A549 (cell line): ENCODE measurements around the gene IER5L.

Experiments
- CBX8 ChIP-seq: fragments of 200-600 bp; sonication (generic); IDR thresholded peaks from 2 replicates; pipeline ENCODE4 v1.6.1; 2016
- CEBPB ChIP-seq, 2 experiments: fragments of >200 bp in 1 of 2; sonication (Bioruptor Twin) in 1 of 2; formaldehyde crosslinking in 1 of 2; IDR thresholded peaks; 2 replicates each; pipeline ENCODE4 v1.6.1; 2012 to 2016
- CTCF ChIP-seq: fragments of >200 bp; sonication (Bioruptor Twin); formaldehyde crosslinking; IDR thresholded peaks from 3 replicates; pipeline ENCODE4 v1.5.1; 2016
- MAX ChIP-seq: IDR thresholded peaks from 2 replicates; pipeline ENCODE4 v1.6.1; 2012
- NR3C1 ChIP-seq: fragments of >200 bp; sonication (Bioruptor Twin); formaldehyde crosslinking; IDR thresholded peaks from 3 replicates; pipeline ENCODE4 v1.6.1; 2017
- POLR2A ChIP-seq: IDR thresholded peaks from 2 replicates; pipeline ENCODE4 v1.6.1; 2012; ENCODE audit warnings: mild to moderate bottlenecking, low read length
- REST ChIP-seq: fragments of 200-600 bp; sonication (generic); IDR thresholded peaks from 2 replicates; pipeline ENCODE4 v1.6.1; 2016; ENCODE audit warnings: antibody characterized with exemption, mild to moderate bottlenecking, moderate library complexity
- ZC3H11A ChIP-seq: fragments of 450-650 bp; IDR thresholded peaks from 2 replicates; pipeline ENCODE4 v1.6.1; 2014; ENCODE audit warnings: antibody characterized with exemption, mild to moderate bottlenecking

GRCh38 chr9:129143031-129143927, 34.8 kb downstream of the IER5L start:
- TF ChIP-seq CTCF (peak; percentile 90), CEBPB (IDR thresholded peaks at IDR 0.05) (no peak), REST (no peak), MAX (peak; percentile 40; the same call in 1 of the 2 replicates), NR3C1 (no peak), CBX8 (no peak), ZC3H11A (no peak), POLR2A (no peak)
